ENCODE measurements around the gene PLCL1. TPM values are rescaled to one million over a fixed set of nuclear protein-coding genes. Genes with fewer than 3 reads are reported as not detected.
A peak's percentile ranks its signal among the peaks of the same experiment; 100 is the strongest.

PLCL1 gene
- total RNA-seq, 4 donors from 2014 or later: 1.0 to 3.7 (median 2.6) TPM

DNA sequence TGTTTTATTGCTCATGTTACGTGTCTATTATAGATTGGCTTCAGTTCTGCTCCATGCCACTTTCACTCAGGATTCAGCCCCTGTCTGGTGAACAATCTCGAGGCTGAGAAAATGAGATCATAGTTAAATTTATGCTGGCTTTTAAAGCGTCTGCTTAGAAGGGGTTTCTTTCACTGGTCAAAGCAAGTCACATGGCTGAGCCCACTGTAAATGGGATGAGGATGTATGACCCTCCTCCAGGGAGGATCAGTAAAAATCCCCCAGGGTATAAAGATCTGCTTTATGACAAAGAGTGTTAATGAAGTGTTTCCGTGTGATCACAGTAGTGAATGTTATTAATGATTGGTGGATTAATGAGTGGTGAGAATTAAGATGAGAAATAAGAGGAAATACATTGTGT is 6.2 kb upstream of the PLCL1 start:
- no peak for DNase-seq (ENCODE audit: low spot score in 2 of 2)
- no peak overlapping the region for H3K4me3 ChIP-seq (ENCODE audit: low read depth, poor library complexity, severe bottlenecking)
- TF ChIP-seq, protein P1, sequence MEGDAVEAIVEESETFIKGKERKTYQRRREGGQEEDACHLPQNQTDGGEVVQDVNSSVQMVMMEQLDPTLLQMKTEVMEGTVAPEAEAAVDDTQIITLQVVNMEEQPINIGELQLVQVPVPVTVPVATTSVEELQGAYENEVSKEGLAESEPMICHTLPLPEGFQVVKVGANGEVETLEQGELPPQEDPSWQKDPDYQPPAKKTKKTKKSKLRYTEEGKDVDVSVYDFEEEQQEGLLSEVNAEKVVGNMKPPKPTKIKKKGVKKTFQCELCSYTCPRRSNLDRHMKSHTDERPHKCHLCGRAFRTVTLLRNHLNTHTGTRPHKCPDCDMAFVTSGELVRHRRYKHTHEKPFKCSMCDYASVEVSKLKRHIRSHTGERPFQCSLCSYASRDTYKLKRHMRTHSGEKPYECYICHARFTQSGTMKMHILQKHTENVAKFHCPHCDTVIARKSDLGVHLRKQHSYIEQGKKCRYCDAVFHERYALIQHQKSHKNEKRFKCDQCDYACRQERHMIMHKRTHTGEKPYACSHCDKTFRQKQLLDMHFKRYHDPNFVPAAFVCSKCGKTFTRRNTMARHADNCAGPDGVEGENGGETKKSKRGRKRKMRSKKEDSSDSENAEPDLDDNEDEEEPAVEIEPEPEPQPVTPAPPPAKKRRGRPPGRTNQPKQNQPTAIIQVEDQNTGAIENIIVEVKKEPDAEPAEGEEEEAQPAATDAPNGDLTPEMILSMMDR (IDR thresholded peaks at IDR 0.05): no peak
- TF ChIP-seq POLR2A (IDR thresholded peaks at IDR 0.05): no peak
- 47 to 51% methylated on average over 4 of the region's 4 CpGs for WGBS, 2 donors
- intact Hi-C loops (cut with DNase I; ENCODE audit: low total_unique reads): no loop called here

DNA sequence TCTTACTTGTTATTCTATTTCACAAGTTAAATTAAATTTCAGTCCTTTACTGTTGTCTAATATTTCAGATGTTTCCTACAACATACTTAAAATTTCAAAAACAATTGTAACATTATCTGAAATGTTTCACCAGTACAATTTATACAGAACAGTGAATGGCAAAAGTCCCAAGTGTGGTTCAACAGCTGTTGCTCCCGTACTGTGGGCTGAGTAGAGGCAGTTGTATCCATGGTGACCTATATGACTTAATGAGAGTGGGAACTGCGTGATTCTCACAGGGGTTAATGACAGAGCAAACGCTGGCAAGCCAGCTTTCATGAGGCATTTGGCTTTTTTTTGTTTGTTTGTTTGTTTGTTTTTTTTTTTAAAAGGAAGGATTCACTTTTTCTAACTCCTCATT is 5.3 kb upstream of the PLCL1 start:
- no peak for DNase-seq (ENCODE audit: low spot score in 2 of 2)

DNA sequence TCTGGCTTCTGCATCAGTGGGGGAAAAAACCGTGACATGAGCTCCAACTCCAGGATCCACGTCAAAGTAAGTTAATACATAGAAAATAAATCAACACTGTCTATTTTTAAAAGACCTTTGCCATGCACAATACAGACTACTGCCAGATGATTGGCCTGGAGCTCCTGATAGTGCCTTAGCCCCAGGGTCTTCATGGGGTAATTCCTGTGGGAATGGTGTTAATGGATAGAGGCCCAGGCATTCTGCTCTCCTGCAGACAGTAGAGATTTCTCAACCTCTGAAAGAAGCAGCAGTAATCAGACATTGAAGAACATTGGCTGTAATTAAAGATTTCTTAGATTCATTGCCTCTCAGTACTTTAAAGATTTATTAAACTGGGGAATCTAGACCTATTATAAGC is 4.3 kb upstream of the PLCL1 start:
- intact Hi-C loops (cut with DNase I; ENCODE audit: low total_unique reads): no loop called here
- TF ChIP-seq POLR2A (IDR thresholded peaks at IDR 0.05): no peak
- no peak for DNase-seq (ENCODE audit: low spot score in 2 of 2)
- no peak overlapping the region for H3K4me3 ChIP-seq (ENCODE audit: low read depth, poor library complexity, severe bottlenecking)
- WGBS, 2 donors: 68 to 79% methylated on average over 2 of the region's 2 CpGs

More for the DNA sequence above, 5.3 kb upstream of the PLCL1 start:
- TF ChIP-seq, protein P1 (IDR thresholded peaks at IDR 0.05): no peak
- no peak for TF ChIP-seq POLR2A (IDR thresholded peaks at IDR 0.05)
- intact Hi-C loops (cut with DNase I; ENCODE audit: low total_unique reads): no loop called here
- H3K4me3 ChIP-seq (ENCODE audit: low read depth, poor library complexity, severe bottlenecking): no peak overlapping the region
- WGBS, 2 donors: 56 to 71% methylated on average over 3 of the region's 3 CpGs

DNA sequence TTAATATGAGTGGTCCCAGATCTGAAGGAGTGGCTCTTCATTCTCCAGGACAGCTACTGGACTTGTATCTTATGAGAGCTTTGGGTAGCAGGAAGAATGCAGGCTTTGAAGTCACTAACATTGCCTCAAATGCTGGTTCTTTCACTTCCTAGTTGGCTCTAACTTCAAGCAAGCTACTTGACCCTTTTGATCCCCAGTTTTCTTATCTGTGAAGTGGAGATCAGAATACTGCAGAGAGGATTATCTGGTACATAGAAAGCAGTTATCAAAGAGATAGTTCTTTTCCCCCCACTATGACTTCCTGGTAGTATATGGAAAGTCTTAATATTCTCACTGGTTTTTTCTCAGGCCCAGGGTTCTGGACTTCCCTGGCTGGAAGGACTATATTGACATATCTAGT is 3.4 kb upstream of the PLCL1 start:
- TF ChIP-seq POLR2A (IDR thresholded peaks at IDR 0.05): no peak
- TF ChIP-seq, protein P1 (IDR thresholded peaks at IDR 0.05): no peak
- intact Hi-C loops (cut with DNase I; ENCODE audit: low total_unique reads): no loop called here
- DNase-seq (ENCODE audit: low spot score in 2 of 2): no peak
- H3K4me3 ChIP-seq (ENCODE audit: low read depth, poor library complexity, severe bottlenecking): no peak overlapping the region

GRCh38 chr2:197803033-197803444 is 1.4 kb upstream of the PLCL1 start:
- intact Hi-C loops (cut with DNase I; ENCODE audit: low total_unique reads): no loop called here
- no peak for TF ChIP-seq POLR2A (IDR thresholded peaks at IDR 0.05)
- TF ChIP-seq, protein P1 (IDR thresholded peaks at IDR 0.05): no peak
- 8 to 16% methylated on average over 2 of the region's 2 CpGs for WGBS, 2 donors
- H3K4me3 ChIP-seq (ENCODE audit: low read depth, poor library complexity, severe bottlenecking): no peak overlapping the region
- no peak for DNase-seq (ENCODE audit: low spot score in 2 of 2)

GRCh38 chr2:197804758-197805714 is 643 bp downstream of the PLCL1 start:
- DNase-seq (ENCODE audit: low spot score in 2 of 2): peak; percentile 30 to 88
- WGBS, 2 donors: 0% methylated on average over 48 to 54 of the region's 92 CpGs
- H3K4me3 ChIP-seq (ENCODE audit: low read depth, poor library complexity, severe bottlenecking): peak overlapping the region; percentile 86
- TF ChIP-seq POLR2A (IDR thresholded peaks at IDR 0.05): no peak
- TF ChIP-seq, protein P1 (IDR thresholded peaks at IDR 0.05): no peak
- intact Hi-C loops (cut with DNase I; ENCODE audit: low total_unique reads): loop anchor here (2.0 kb wide), 1 partner anchor 490 kb away; no protein-coding TSS in a partner anchor

Data from lower leg skin (tissue), 4 donors.